B cell (primary cell): ENCODE results near the gene HRK. TPM values are rescaled to one million over a fixed set of nuclear protein-coding genes. Genes with fewer than 3 reads are reported as not detected.
A peak's percentile ranks its signal among the peaks of the same experiment; 100 is the strongest.

Source experiments
- ATAC-seq: fragments of 200-7000 bp; cut with Tn5 transposase; one replicate; pipeline ENCODE4 v1.10.0; 2021; ENCODE audit warnings: low read depth, mild to moderate bottlenecking, moderate number of reproducible peaks, moderate library complexity
- CTCF ChIA-PET: fragments of 350-600 bp; sonication (Branson Sonifier 250); formaldehyde crosslinking; loops from one replicate; lab custom pipeline; 2021; ENCODE audit warnings: antibody characterized with exemption, inconsistent platforms; lab: Charles Lee
- POLR2A ChIA-PET: fragments of 350-600 bp; sonication (Branson Sonifier 250); formaldehyde crosslinking; loops from one replicate; lab custom pipeline; 2021; ENCODE audit warnings: antibody characterized with exemption; lab: Charles Lee
- DNase-seq: peaks from one replicate; pipeline ENCODE4 v3.0.0; 2013
- H2AFZ ChIP-seq: 2 replicates; pipeline ENCODE4 v1.6.1; 2012; ENCODE audit warnings: mild to moderate bottlenecking, low read depth, low read length; ENCODE audit not compliant: insufficient read depth, poor library complexity, severe bottlenecking
- H3K27ac ChIP-seq, 2 donors: 1 replicate in 1 of 2; 2 replicates in 1 of 2; pipeline ENCODE4 v1.5.1; 2012 to 2013; ENCODE audit warnings: low read length in 2 of 2, mild to moderate bottlenecking in 2 of 2, moderate library complexity in 1 of 2
- H3K27me3 ChIP-seq, 4 experiments: fragments of 200-600 bp in 1 of 4; sonication (generic) in 1 of 4; replicated peaks in 1 of 4; 1 replicate in 2 of 4; 2 replicates in 2 of 4; pipeline versions ENCODE4 v1.6.1 to v1.7.0; 2013 to 2016; ENCODE audit warnings: low read length in 3 of 4, mild to moderate bottlenecking in 2 of 4, mixed read lengths in 1 of 4, moderate library complexity in 1 of 4; ENCODE audit not compliant: insufficient read depth in 4 of 4, control insufficient read depth in 3 of 4; ENCODE audit errors: control extremely low read depth in 1 of 4
- H3K36me3 ChIP-seq, 2 experiments: replicated peaks in 1 of 2; 1 replicate in 1 of 2; 2 replicates in 1 of 2; pipeline versions ENCODE4 v1.6.1 to v1.7.1; 2013; ENCODE audit warnings: low read length in 1 of 2; ENCODE audit not compliant: insufficient read depth in 2 of 2, control insufficient read depth in 1 of 2; ENCODE audit errors: control extremely low read depth in 1 of 2, extremely low read depth in 1 of 2
- H3K4me1 ChIP-seq, 2 donors: fragments of 200-600 bp in 1 of 2; sonication (generic) in 1 of 2; 1 replicate in 1 of 2; 2 replicates in 1 of 2; pipeline versions ENCODE4 v1.5.1 to v1.6.1; 2013 to 2017; ENCODE audit warnings: low read length in 2 of 2; ENCODE audit not compliant: control insufficient read depth in 2 of 2, insufficient read depth in 2 of 2
- H3K4me2 ChIP-seq: replicated peaks from 2 replicates; pipeline ENCODE3; 2012; ENCODE audit warnings: mild to moderate bottlenecking, low read depth, low read length; ENCODE audit not compliant: poor library complexity, severe bottlenecking
- H3K4me3 ChIP-seq, 5 experiments: fragments of 200-600 bp in 1 of 5; sonication (generic) in 1 of 5; 1 replicate in 3 of 5; 2 replicates in 2 of 5; pipeline versions ENCODE4 v1.5.1 to v1.7.0; 2011 to 2016; ENCODE audit warnings: low read length in 4 of 5, mild to moderate bottlenecking in 4 of 5, low read depth in 2 of 5, control low read depth in 1 of 5, moderate library complexity in 1 of 5; ENCODE audit not compliant: insufficient read depth in 1 of 5; ENCODE audit errors: control extremely low read depth in 1 of 5, extremely low read depth in 1 of 5
- H3K79me2 ChIP-seq: fragments of 200-600 bp; sonication (generic); one replicate; pipeline ENCODE4 v1.6.0; 2016; ENCODE audit warnings: low read length; ENCODE audit not compliant: control insufficient read depth, insufficient read depth
- H3K9ac ChIP-seq: fragments of 200-600 bp; sonication (generic); 2 replicates; pipeline ENCODE4 v1.6.1; 2017; ENCODE audit warnings: mild to moderate bottlenecking, low read length, moderate library complexity
- H3K9me3 ChIP-seq, 3 donors: one replicate each; pipeline versions ENCODE4 v1.6.1 to v1.7.1; 2013; ENCODE audit warnings: low read length in 2 of 3; ENCODE audit not compliant: control insufficient read depth in 2 of 3, insufficient read depth in 1 of 3; ENCODE audit errors: control extremely low read depth in 1 of 3
- H4K20me1 ChIP-seq: 2 replicates; pipeline ENCODE4 v1.6.0; 2012; ENCODE audit warnings: mild to moderate bottlenecking, low read length; ENCODE audit not compliant: insufficient read depth, control insufficient read depth, poor library complexity, severe bottlenecking
- H3K27ac Mint-ChIP-seq: one replicate; pipeline ENCODE4 v1.8.0; 2021; ENCODE audit warnings: mixed read lengths
- H3K27me3 Mint-ChIP-seq: one replicate; pipeline ENCODE4 v1.8.0; 2021; ENCODE audit warnings: mixed read lengths
- H3K4me1 Mint-ChIP-seq: one replicate; pipeline ENCODE4 v1.8.0; 2021; ENCODE audit warnings: mixed read lengths
- H3K4me3 Mint-ChIP-seq: one replicate; pipeline ENCODE4 v1.8.0; 2021; ENCODE audit warnings: mixed read lengths
- H3K9me3 Mint-ChIP-seq: one replicate; pipeline ENCODE4 v1.8.0; 2022; ENCODE audit warnings: mixed read lengths; ENCODE audit not compliant: insufficient read depth
- EZH2 ChIP-seq: IDR thresholded peaks from 2 replicates; pipeline ENCODE4 v1.6.1; 2012; ENCODE audit warnings: borderline replicate concordance, low read depth, mild to moderate bottlenecking, moderate library complexity, low read length; ENCODE audit not compliant: insufficient read depth, poor library complexity, severe bottlenecking
- WGBS: methylation state at CpG from one replicate; pipeline ENCODE4 v1.1.5; 2013; ENCODE audit warnings: missing lambda C conversion rate; ENCODE audit not compliant: insufficient coverage; 5-methylcytosine and 5-hydroxymethylcytosine counted together
- intact Hi-C: fragments of 100-400 bp; cut with micrococcal nuclease; formaldehyde crosslinking; loops from one replicate; pipeline ENCODE4 v1.10.0; 2022
- polyA plus RNA-seq: library from polyadenylated mRNA; depleted of rRNA; stranded (reverse); fragments of >200 nt; gene quantifications from 2 replicates; pipeline ENCODE4 v1.2.3, GENCODE V29; 2012
- total RNA-seq, 2 donors: library from RNA; stranded (reverse); fragments of 120-200 nt in 1 of 2; gene quantifications; 1 replicate in 1 of 2; 2 replicates in 1 of 2; pipeline versions ENCODE4 v1.2.3 to v1.2.4, GENCODE V29; 2013 to 2022
- TF ChIP-seq, protein P1 (sequence below): fragments of 200-600 bp; IDR thresholded peaks from one replicate; pipeline ENCODE4 v1.8.0; 2022; ENCODE audit warnings: antibody characterized with exemption, mild to moderate bottlenecking

The HRK gene
- total and polyA plus RNA-seq, 2 donors (not counting 1 experiment from before 2014, with no cell fraction given): 1.8 to 45.1 TPM

DNA sequence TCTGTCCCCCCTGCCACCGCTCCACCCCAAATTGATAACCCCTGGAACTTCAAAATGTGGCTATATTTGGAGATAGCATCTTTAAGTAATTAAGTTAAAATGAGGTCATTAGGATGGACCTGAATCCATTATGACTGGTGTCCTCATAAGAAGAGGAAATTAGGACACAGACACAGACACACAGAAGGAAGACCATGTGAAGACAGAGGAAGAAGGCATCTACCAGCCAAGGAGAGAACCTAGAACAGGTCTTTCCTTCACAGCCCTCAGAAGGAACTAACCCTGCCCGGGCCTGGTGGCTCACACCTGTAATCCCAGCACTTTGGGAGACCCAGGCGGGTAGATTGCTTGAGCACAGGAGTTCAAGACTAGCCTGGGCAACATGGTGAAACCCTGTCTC lies 3.6 kb upstream of the HRK start:
- no peak overlapping the region for H2AFZ ChIP-seq
- H3K36me3 ChIP-seq: no peaks in the 10 kb centered on the region
- H3K27me3 ChIP-seq: peaks cover 0 to 21% (median 11%) of the 10 kb centered on the region in 4 experiments
- H4K20me1 ChIP-seq: no peaks in the 10 kb centered on the region
- no peaks in the 10 kb centered on the region for H3K79me2 ChIP-seq
- ATAC-seq (no peak), DNase-seq (no peak)
- Mint-ChIP-seq H3K4me3 (no peak overlapping the region), H3K27ac (no peak overlapping the region), H3K4me1 (peaks cover 32% of the 10 kb centered on the region), H3K9me3 (no peaks in the 10 kb centered on the region), H3K27me3 (peaks cover 28% of the 10 kb centered on the region)
- no peak overlapping the region for H3K4me3 ChIP-seq
- 67% methylated on average over 1 of the region's 3 CpGs for WGBS
- H3K4me2 ChIP-seq: no peak overlapping the region
- peaks cover 0 to 4% (median 0%) of the 10 kb centered on the region in 3 donors for H3K9me3 ChIP-seq
- TF ChIP-seq EZH2: no peak
- TF ChIP-seq, protein P1, sequence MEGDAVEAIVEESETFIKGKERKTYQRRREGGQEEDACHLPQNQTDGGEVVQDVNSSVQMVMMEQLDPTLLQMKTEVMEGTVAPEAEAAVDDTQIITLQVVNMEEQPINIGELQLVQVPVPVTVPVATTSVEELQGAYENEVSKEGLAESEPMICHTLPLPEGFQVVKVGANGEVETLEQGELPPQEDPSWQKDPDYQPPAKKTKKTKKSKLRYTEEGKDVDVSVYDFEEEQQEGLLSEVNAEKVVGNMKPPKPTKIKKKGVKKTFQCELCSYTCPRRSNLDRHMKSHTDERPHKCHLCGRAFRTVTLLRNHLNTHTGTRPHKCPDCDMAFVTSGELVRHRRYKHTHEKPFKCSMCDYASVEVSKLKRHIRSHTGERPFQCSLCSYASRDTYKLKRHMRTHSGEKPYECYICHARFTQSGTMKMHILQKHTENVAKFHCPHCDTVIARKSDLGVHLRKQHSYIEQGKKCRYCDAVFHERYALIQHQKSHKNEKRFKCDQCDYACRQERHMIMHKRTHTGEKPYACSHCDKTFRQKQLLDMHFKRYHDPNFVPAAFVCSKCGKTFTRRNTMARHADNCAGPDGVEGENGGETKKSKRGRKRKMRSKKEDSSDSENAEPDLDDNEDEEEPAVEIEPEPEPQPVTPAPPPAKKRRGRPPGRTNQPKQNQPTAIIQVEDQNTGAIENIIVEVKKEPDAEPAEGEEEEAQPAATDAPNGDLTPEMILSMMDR: no peak
- intact Hi-C loops: loop anchor here (5.0 kb wide), 1 partner anchor 128 kb away; no protein-coding TSS in a partner anchor
- POLR2A ChIA-PET: no interaction called here
- no peak overlapping the region for H3K9ac ChIP-seq
- peak overlapping the region in 1 of 2 donors; percentile 18 for H3K27ac ChIP-seq
- H3K4me1 ChIP-seq: peaks cover 25 to 33% of the 10 kb centered on the region in 2 donors
- CTCF ChIA-PET: no interaction called here

DNA sequence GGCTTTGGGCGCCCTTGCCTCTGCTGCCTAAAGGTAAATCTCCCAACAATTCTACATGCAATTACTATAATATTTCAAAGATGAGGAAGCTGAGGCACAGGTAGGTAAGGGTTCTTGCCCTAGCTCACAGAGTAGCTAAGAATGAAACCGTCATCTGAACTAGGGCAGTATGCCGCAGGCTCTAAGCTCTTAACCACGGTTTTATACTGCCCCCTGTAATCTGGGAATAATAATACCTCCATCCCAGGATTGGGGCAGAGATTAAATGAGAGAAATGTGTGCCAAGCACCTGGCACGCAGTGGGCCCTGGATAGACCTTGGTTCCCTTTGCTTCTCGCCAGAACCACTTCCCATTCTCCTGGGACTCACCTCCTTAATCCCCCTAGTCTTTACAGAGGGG lies 1.5 kb upstream of the HRK start:
- ATAC-seq (peak; percentile 25), DNase-seq (peak; percentile 58)
- H3K27ac Mint-ChIP-seq: peak overlapping the region; percentile 27
- Histone ChIP-seq H2AFZ (no peak overlapping the region), H3K9ac (no peak overlapping the region), H3K79me2 (peaks cover 5% of the 10 kb centered on the region), H3K4me1 (peaks cover 44 to 50% of the 10 kb centered on the region in 2 donors), H3K36me3 (no peaks in the 10 kb centered on the region), H3K27me3 (peaks cover 0 to 38% (median 18%) of the 10 kb centered on the region in 4 experiments), H4K20me1 (no peaks in the 10 kb centered on the region), H3K4me3 (no peak overlapping the region), H3K4me2 (peak overlapping the region; percentile 92), H3K27ac (no peak overlapping the region), H3K9me3 (peaks cover 0 to 4% (median 0%) of the 10 kb centered on the region in 3 donors)
- H3K9me3 Mint-ChIP-seq: no peaks in the 10 kb centered on the region
- WGBS: 16% methylated on average over 4 of the region's 6 CpGs
- TF ChIP-seq, protein P1: peak; percentile 15
- no peak for TF ChIP-seq EZH2
- H3K4me1 Mint-ChIP-seq: peaks cover 47% of the 10 kb centered on the region
- CTCF ChIA-PET: interaction anchor here (0.7 to 6.3 kb wide), 31 partner anchors 9 to 885 kb away, joined by 3 to 69 read pairs (median 5); partner anchors contain the start of genes RNFT2 and SPRING1
- intact Hi-C loops: loop anchor here (1.0 to 5.0 kb wide), 2 partner anchors 125 to 179 kb away; no protein-coding TSS in a partner anchor
- H3K4me3 Mint-ChIP-seq: peak overlapping the region; percentile 84
- peaks cover 35% of the 10 kb centered on the region for H3K27me3 Mint-ChIP-seq
- POLR2A ChIA-PET: interaction anchor here (0.7 to 1.3 kb wide), 3 partner anchors 174 to 815 kb away, joined by 3 to 8 read pairs (median 3); no protein-coding TSS in a partner anchor
